ENCODE data around the gene MAP10.

DNA sequence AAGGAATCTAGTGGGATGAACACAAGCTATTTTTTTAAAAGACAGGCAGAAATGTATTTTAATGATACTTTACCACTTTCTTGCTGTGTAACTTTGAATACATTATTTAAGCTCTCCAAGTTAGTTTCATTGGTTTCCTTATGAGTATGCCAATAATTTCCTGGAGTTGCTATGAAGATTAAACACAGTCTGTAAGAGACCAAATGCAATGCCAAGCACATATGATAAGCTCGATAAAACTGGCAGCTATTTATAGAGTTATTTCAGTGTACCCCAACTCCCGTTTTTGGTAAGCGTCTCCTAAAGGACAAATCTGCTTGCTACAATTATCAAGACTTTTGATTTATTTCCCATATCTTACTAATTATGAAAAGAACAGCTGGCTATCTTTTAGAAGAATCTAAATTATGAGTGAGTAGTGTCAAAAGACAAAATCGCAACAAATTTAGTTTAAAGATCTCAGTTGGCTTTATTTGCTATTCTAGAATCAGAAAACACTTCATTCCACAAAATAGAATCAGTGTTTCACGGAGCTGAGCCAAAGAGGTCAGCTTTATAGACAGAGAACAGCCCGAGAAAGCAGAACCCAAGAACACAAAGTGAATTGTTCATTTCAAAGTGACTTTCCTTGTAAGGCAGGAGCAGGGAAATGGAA, 7.2 kb upstream of the MAP10 start:
- TF ChIP-seq POLR2A (IDR thresholded peaks at IDR 0.05) = no peak
- TF ChIP-seq CTCF (IDR thresholded peaks at IDR 0.05) = no peak
- TF ChIP-seq POLR2AphosphoS5 (IDR thresholded peaks at IDR 0.05; ENCODE audit: insufficient read depth in 1 of 2, low read depth in 1 of 2) = no peak

Measured in vagina (tissue), 2 donors.